Ovary (tissue), 9 donors: ENCODE results near the gene FLNB. TPM values are rescaled to one million over a fixed set of nuclear protein-coding genes. Genes with fewer than 3 reads are reported as not detected.
A peak's percentile ranks its signal among the peaks of the same experiment; 100 is the strongest.

ENCODE experiments used
- DNase-seq, 5 donors: peaks; one replicate each; pipeline ENCODE4 v3.0.0-alpha.2; 2019 to 2020
- H3K27ac ChIP-seq, 2 donors: fragments of 200-600 bp; one replicate each; pipeline versions ENCODE4 v1.5.1 to v1.8.0; 2019 to 2022
- H3K27me3 ChIP-seq: fragments of 200-600 bp; one replicate; pipeline ENCODE4 v1.8.0; 2022
- H3K36me3 ChIP-seq: fragments of 200-600 bp; sonication (generic); one replicate; pipeline ENCODE4 v1.5.1; 2019
- H3K4me1 ChIP-seq: one replicate; pipeline ENCODE4 v1.8.1; 2013; ENCODE audit warnings: mild to moderate bottlenecking, moderate library complexity; ENCODE audit not compliant: insufficient read depth
- H3K4me3 ChIP-seq: fragments of 200-600 bp; sonication (generic); one replicate; pipeline ENCODE4 v1.5.1; 2017
- H3K9me3 ChIP-seq, 2 donors: fragments of 200-600 bp in 1 of 2; sonication (generic) in 1 of 2; one replicate each; pipeline versions ENCODE4 v1.5.1 to v1.8.1; 2013 to 2019; ENCODE audit warnings: mild to moderate bottlenecking in 1 of 2, moderate library complexity in 1 of 2
- EP300 ChIP-seq: sonication (generic); formaldehyde crosslinking; IDR thresholded peaks from one replicate; pipeline ENCODE4 v1.6.1; 2017; ENCODE audit warnings: antibody characterized with exemption
- POLR2A ChIP-seq: fragments of 450-650 bp; IDR thresholded peaks from one replicate; pipeline ENCODE4 v1.6.1; 2017; ENCODE audit warnings: antibody characterized with exemption, mild to moderate bottlenecking, moderate library complexity
- WGBS, 3 donors: extraction: QIAGEN DNeasy Blood & Tissue Kit in 1 of 3; methylation state at CpG; one replicate each; pipeline versions ENCODE4 v1.1.5 to v1.1.7; 2013 to 2017; 5-methylcytosine and 5-hydroxymethylcytosine counted together
- intact Hi-C, 4 donors: fragments of 100-400 bp; cut with DNase I; formaldehyde crosslinking; loops; one replicate each; pipeline versions ENCODE4 v1.11.0 to v1.15.1; 2022 to 2023
- polyA plus RNA-seq, 2 donors: library from polyadenylated mRNA; stranded (reverse); fragments of 200-250 nt in 1 of 2; fragments of 350-450 nt in 1 of 2; fragmentation: Illumina TruSeq in 1 of 2; extraction: RNeasy Lipid Tissue Mini Kit (QIAGEN cat#74804) in 1 of 2; gene quantifications; one replicate each; pipeline ENCODE4 v1.2.3, GENCODE V29; 2013 to 2014
- total RNA-seq, 7 donors: library from RNA; depleted of rRNA in 2 of 7; stranded (reverse); fragments of >200 nt in 2 of 7; fragmentation: NEBNext Ultra II Directional in 3 of 7; extraction: Animal tissue kit (Norgen Biotek cat#: 25700) in 3 of 7; gene quantifications; one replicate each; pipeline versions ENCODE4 v1.1.0 to v1.2.4, GENCODE V29; 2016 to 2023
- TF ChIP-seq, protein P1 (sequence below), 3 donors: fragments of 450-650 bp in 2 of 3; fragments of 200-600 bp in 1 of 3; IDR thresholded peaks; one replicate each; pipeline versions ENCODE4 v1.5.1 to v1.8.0; 2016 to 2022; ENCODE audit warnings: antibody characterized with exemption in 3 of 3, mild to moderate bottlenecking in 1 of 3
- donor health status: DM: no; HTN: no; CAD: no; lungs with moderate emphysema.
- donor health status: DM: no; HTN: no; CAD: no.
- donor health status: Bipolar disorder and iron deficiency.
- donor health status: DM: yes; HTN: yes; CAD: no.
- donor health status: DM: no; HTN: no; CAD: no.
- donor health status: DM: yes; HTN: yes; CAD: no.

FLNB gene
- total and polyA plus RNA-seq, 9 donors = 51.9 to 190 (median 126) TPM

DNA sequence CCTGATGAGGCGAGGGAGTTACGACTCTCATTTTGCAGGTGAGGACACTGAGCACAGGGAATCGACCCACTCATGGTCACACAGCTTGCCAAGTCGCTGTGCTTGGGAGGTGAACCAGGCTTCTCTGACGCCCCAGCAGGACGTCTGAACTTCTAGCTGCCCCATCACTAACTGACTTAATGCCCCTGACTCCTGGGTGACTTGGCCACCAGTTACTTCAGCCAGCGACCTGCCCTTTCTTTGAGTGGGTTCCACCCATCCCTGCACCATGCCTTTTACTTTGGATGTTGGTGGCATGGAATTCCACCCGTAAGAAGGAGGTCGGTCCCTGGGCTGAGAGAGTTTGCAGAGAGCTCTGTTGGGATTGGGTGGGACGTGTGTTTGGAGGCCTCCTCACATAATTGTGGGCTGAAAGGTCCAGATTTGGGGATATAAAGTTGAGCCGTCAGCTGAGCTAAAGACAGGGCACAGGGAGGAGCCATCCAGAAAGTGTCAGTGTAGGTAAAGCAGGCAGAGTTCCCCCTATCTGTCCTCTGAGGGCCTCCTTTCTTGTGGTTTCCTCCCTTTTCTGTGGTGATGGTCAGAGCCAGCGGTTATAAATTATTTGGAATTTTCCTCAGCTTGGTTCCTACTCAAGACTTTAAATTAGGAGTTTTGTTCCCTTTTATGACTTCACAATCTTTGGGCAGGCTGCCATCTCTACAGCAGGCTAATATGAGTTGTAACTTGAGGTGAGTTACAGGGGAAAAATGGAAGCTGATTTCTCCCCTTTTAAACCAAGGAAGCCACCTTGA lies 55.0 kb downstream of the FLNB start:
- TF ChIP-seq POLR2A (no peak), EP300 (no peak)
- TF ChIP-seq, protein P1, sequence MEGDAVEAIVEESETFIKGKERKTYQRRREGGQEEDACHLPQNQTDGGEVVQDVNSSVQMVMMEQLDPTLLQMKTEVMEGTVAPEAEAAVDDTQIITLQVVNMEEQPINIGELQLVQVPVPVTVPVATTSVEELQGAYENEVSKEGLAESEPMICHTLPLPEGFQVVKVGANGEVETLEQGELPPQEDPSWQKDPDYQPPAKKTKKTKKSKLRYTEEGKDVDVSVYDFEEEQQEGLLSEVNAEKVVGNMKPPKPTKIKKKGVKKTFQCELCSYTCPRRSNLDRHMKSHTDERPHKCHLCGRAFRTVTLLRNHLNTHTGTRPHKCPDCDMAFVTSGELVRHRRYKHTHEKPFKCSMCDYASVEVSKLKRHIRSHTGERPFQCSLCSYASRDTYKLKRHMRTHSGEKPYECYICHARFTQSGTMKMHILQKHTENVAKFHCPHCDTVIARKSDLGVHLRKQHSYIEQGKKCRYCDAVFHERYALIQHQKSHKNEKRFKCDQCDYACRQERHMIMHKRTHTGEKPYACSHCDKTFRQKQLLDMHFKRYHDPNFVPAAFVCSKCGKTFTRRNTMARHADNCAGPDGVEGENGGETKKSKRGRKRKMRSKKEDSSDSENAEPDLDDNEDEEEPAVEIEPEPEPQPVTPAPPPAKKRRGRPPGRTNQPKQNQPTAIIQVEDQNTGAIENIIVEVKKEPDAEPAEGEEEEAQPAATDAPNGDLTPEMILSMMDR (IDR thresholded peaks at IDR 0.05) = no peak
- Histone ChIP-seq H3K27ac (peak overlapping the region in 1 of 2 donors; percentile 12), H3K4me1 (peaks cover 13% of the 10 kb centered on the region), H3K36me3 (no peaks in the 10 kb centered on the region), H3K4me3 (no peak overlapping the region), H3K9me3 (no peaks in the 10 kb centered on the region), H3K27me3 (no peaks in the 10 kb centered on the region)
- 65 to 78% (median 76%) methylated on average over 12 of the region's 12 CpGs for WGBS, 3 donors
- DNase-seq = peak in 3 of 5 donors; percentile 63 to 78 (median 71)
- intact Hi-C loops = loop anchor here in 1 of 4 donors (10.0 kb wide), 1 partner anchor 48 kb away; no protein-coding TSS in a partner anchor

DNA sequence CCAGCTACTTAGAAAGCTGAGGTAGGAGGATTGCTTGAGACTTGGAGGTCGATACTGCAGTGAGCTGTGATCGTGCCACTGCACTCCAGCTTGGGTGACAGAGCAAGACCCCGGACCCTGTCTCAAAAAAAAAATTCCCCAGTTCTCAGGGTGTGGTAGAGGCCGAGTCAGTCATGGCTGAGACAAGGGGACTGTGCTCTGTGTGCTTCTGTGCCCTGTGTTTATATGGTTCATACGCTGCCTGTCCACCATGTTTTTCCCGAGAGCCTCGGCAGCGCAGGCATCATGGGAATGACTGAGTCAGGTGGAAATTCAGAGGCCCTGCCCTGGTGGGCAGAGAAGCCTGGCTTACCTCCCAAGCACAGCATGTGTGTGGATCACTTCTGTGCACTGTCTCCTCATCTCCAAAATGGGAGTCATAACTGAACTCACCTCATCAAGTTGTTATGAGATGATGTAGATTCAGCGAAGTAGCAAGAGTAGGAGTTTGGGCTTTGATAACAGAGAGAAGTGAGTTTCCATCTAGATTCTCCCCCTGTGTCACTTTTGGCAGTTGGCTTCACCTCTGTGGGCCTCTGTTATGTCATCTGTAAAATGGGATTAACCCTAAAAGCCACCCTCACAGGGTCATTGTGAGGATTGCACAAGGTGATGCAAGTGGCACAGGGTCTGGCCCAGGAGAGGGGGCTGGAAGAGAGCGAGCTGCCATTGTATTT lies 56.9 kb downstream of the FLNB start:
- TF ChIP-seq POLR2A = no peak
- TF ChIP-seq EP300 = no peak
- TF ChIP-seq, protein P1 (IDR thresholded peaks at IDR 0.05) = no peak
- no peak for DNase-seq
- no peaks in the 10 kb centered on the region for H3K27me3 ChIP-seq
- peaks cover 10% of the 10 kb centered on the region for H3K4me1 ChIP-seq
- intact Hi-C loops = loop anchor here in 1 of 4 donors (10.0 kb wide), 1 partner anchor 50 kb away; no protein-coding TSS in a partner anchor
- no peak overlapping the region for H3K27ac ChIP-seq
- H3K9me3 ChIP-seq = no peaks in the 10 kb centered on the region
- H3K36me3 ChIP-seq = no peaks in the 10 kb centered on the region
- no peak overlapping the region for H3K4me3 ChIP-seq
- WGBS, 3 donors = 95 to 97% (median 96%) methylated on average over 10 of the region's 10 CpGs

DNA sequence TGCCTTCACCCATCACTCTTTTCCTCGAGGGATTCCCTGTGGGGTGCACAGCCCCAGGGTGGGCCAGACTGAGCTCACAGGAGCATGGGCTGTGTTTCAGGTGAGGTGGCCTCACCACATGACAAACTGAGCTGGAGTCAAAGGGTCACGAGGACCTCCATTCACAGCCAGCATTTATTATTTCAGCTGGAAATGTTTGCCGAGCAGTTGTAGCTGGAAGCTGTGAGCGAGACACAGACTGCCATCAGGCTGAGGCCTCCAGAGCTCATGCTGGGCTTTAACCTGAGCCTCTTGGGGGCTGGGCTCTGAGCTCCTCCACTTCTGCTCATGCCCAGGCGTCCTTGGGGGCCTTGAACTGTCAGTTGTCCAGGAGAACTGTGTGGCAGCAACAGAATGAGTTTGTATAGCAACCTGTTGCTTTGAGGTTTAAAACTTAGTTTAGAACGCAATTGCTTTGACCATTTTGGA lies 57.5 kb downstream of the FLNB start:
- Histone ChIP-seq H3K9me3 (no peaks in the 10 kb centered on the region), H3K4me3 (no peak overlapping the region), H3K4me1 (peaks cover 6% of the 10 kb centered on the region), H3K27me3 (no peaks in the 10 kb centered on the region), H3K36me3 (no peaks in the 10 kb centered on the region), H3K27ac (no peak overlapping the region)
- TF ChIP-seq, protein P1 (IDR thresholded peaks at IDR 0.05) = no peak
- no peak for TF ChIP-seq EP300
- no peak for TF ChIP-seq POLR2A
- WGBS, 3 donors = 83 to 91% (median 87%) methylated on average over 6 of the region's 6 CpGs
- no peak for DNase-seq
- intact Hi-C loops = loop anchor here in 1 of 4 donors (10.0 kb wide), 1 partner anchor 51 kb away; no protein-coding TSS in a partner anchor

DNA sequence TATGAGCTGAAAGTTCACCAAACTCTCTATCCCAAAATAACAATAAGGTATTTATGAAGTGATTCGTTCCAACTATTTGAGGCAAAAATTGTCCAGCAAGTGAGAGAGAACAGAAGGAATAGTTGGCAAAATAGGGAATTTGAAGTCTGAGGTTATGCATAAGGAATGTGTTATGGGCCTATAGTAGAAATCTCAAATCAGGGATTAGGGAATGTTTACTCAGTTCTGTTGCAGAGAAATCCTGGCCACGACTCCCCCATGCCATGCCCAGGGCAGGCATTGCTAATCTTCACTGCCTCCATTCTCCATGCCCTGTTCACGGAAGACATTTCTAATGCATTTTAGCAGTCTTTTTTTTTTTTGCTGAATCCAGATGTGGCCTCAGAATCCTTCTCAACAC lies 58.6 kb downstream of the FLNB start:
- Histone ChIP-seq H3K9me3 (no peaks in the 10 kb centered on the region), H3K36me3 (no peaks in the 10 kb centered on the region), H3K4me1 (peaks cover 8% of the 10 kb centered on the region), H3K27me3 (no peaks in the 10 kb centered on the region), H3K4me3 (no peak overlapping the region), H3K27ac (no peak overlapping the region)
- intact Hi-C loops = loop anchor here in 1 of 4 donors (10.0 kb wide), 1 partner anchor 52 kb away; no protein-coding TSS in a partner anchor
- TF ChIP-seq, protein P1 (IDR thresholded peaks at IDR 0.05) = no peak
- TF ChIP-seq EP300 (no peak), POLR2A (no peak)
- 26 to 39% (median 34%) methylated on average over 3 of the region's 3 CpGs for WGBS, 3 donors
- no peak for DNase-seq
